ENCODE results near the gene CDK9. TPM values are rescaled to one million over a fixed set of nuclear protein-coding genes. Genes with fewer than 3 reads are reported as not detected.

The CDK9 gene
- total RNA-seq, 4 donors from 2014 or later: 54.4 to 79.6 (median 71.7) TPM

- no peaks in the 10 kb centered on the region for H3K9me3 ChIP-seq
- intact Hi-C loops (cut with DNase I): no loop called here
- peak overlapping the region; percentile 21 to 36 (median 30) for H3K4me3 ChIP-seq
- no peak for DNase-seq (ENCODE audit: extremely low spot score)
- H3K27ac ChIP-seq (replicated peaks in 1 of 4): peak overlapping the region; percentile 20 to 59 (median 30)
- peaks cover 0 to 53% (median 7%) of the 10 kb centered on the region in 4 donors for H3K27me3 ChIP-seq
- peak in 1 of 2 donors; percentile 42 for TF ChIP-seq POLR2AphosphoS5 (IDR thresholded peaks at IDR 0.05)
- no peak for TF ChIP-seq EP300 (IDR thresholded peaks at IDR 0.05)
- 40% methylated on average over 29 of the region's 33 CpGs for WGBS
- peaks cover 24 to 31% (median 27%) of the 10 kb centered on the region in 4 donors for H3K4me1 ChIP-seq
- peaks cover 0 to 95% (median 25%) of the 10 kb centered on the region in 4 donors for H3K36me3 ChIP-seq
Measured at GRCh38 chr9:127742435-127743088, 43.3 kb upstream of the CDK9 start.

- H3K4me3 ChIP-seq: no peak overlapping the region
- WGBS: 89% methylated on average over 15 of the region's 19 CpGs
- no peak overlapping the region for H3K27ac ChIP-seq (replicated peaks in 1 of 4)
- H3K36me3 ChIP-seq: peaks cover 0 to 97% (median 33%) of the 10 kb centered on the region in 4 donors
- H3K27me3 ChIP-seq: peaks cover 0 to 52% (median 7%) of the 10 kb centered on the region in 4 donors
- H3K4me1 ChIP-seq: peaks cover 24 to 30% (median 26%) of the 10 kb centered on the region in 4 donors
- no peak for TF ChIP-seq EP300 (IDR thresholded peaks at IDR 0.05)
- no peak for TF ChIP-seq POLR2AphosphoS5 (IDR thresholded peaks at IDR 0.05)
- no peaks in the 10 kb centered on the region for H3K9me3 ChIP-seq
- DNase-seq (ENCODE audit: extremely low spot score): no peak
- intact Hi-C loops (cut with DNase I): no loop called here
Measured at GRCh38 chr9:127744398-127745110, 41.3 kb upstream of the CDK9 start.

- peaks cover 0 to 61% (median 7%) of the 10 kb centered on the region in 4 donors for H3K27me3 ChIP-seq
- H3K4me3 ChIP-seq: no peak overlapping the region
- H3K9me3 ChIP-seq: no peaks in the 10 kb centered on the region
- H3K4me1 ChIP-seq: peaks cover 6 to 11% (median 9%) of the 10 kb centered on the region in 4 donors
- DNase-seq (ENCODE audit: extremely low spot score): no peak
- no peak for TF ChIP-seq POLR2AphosphoS5 (IDR thresholded peaks at IDR 0.05)
- TF ChIP-seq CTCF (IDR thresholded peaks at IDR 0.05): no peak
- TF ChIP-seq EP300 (IDR thresholded peaks at IDR 0.05): no peak
- no peak for TF ChIP-seq POLR2A (IDR thresholded peaks at IDR 0.05; ENCODE audit: low read depth)
- 72% methylated on average over 10 of the region's 15 CpGs for WGBS
- intact Hi-C loops (cut with DNase I): no loop called here
- H3K27ac ChIP-seq (replicated peaks in 1 of 4): no peak overlapping the region
- H3K36me3 ChIP-seq: peaks cover 0 to 98% (median 37%) of the 10 kb centered on the region in 4 donors
Measured at GRCh38 chr9:127746959-127747569, 38.8 kb upstream of the CDK9 start.

- H3K9me3 ChIP-seq: no peaks in the 10 kb centered on the region
- peaks cover under 1 to 5% (median 4%) of the 10 kb centered on the region in 4 donors for H3K4me1 ChIP-seq
- H3K36me3 ChIP-seq: peaks cover 0 to 78% (median 30%) of the 10 kb centered on the region in 4 donors
- H3K27ac ChIP-seq (replicated peaks in 1 of 4): no peak overlapping the region
- intact Hi-C loops (cut with DNase I): no loop called here
- no peak overlapping the region for H3K4me3 ChIP-seq
- DNase-seq (ENCODE audit: extremely low spot score): no peak
- H3K27me3 ChIP-seq: peaks cover 0 to 63% (median 7%) of the 10 kb centered on the region in 4 donors
- TF ChIP-seq POLR2A (IDR thresholded peaks at IDR 0.05; ENCODE audit: low read depth) (no peak), POLR2AphosphoS5 (IDR thresholded peaks at IDR 0.05) (no peak), CTCF (IDR thresholded peaks at IDR 0.05) (no peak), EP300 (IDR thresholded peaks at IDR 0.05) (no peak)
- 90% methylated on average over 12 of the region's 26 CpGs for WGBS
Measured at GRCh38 chr9:127749090-127749787, 36.6 kb upstream of the CDK9 start.

- H3K27me3 ChIP-seq: peaks cover 0 to 76% (median 21%) of the 10 kb centered on the region in 4 donors
- peaks cover 14 to 18% (median 17%) of the 10 kb centered on the region in 4 donors for H3K4me1 ChIP-seq
- peaks cover 0 to 57% (median 27%) of the 10 kb centered on the region in 4 donors for H3K36me3 ChIP-seq
- no peak overlapping the region for H3K4me3 ChIP-seq
- TF ChIP-seq POLR2AphosphoS5 (IDR thresholded peaks at IDR 0.05) (no peak), CTCF (IDR thresholded peaks at IDR 0.05) (no peak), POLR2A (IDR thresholded peaks at IDR 0.05; ENCODE audit: low read depth) (no peak), EP300 (IDR thresholded peaks at IDR 0.05) (no peak)
- intact Hi-C loops (cut with DNase I): no loop called here
- 32% methylated on average over 10 of the region's 10 CpGs for WGBS
- H3K9me3 ChIP-seq: no peaks in the 10 kb centered on the region
- no peak overlapping the region for H3K27ac ChIP-seq (replicated peaks in 1 of 4)
- no peak for DNase-seq (ENCODE audit: extremely low spot score)
Measured at GRCh38 chr9:127751269-127752054, 34.4 kb upstream of the CDK9 start.

Data from esophagus muscularis mucosa (tissue), 4 donors.